ENCODE measurements around the gene CCSAP. TPM values are rescaled to one million over a fixed set of nuclear protein-coding genes. Genes with fewer than 3 reads are reported as not detected.
"Not testable (repeated sequence)": the region's sequence is repeated elsewhere in the genome, so short reads cannot be mapped to it uniquely, and the experiment has no call there.

CCSAP gene
- total RNA-seq = 1.9 TPM

- DNase-seq (ENCODE audit: low spot score) (peak; percentile 67), ATAC-seq (peak; percentile 80)
Observed at GRCh38 chr1:229342656-229343569, at the start of gene CCSAP. CCSAP (minus strand) TSS chr1:229343047; CDS start chr1:229342465, 582 bp downstream.

- no peak for ATAC-seq
- DNase-seq (ENCODE audit: low spot score) = no peak
Observed at GRCh38 chr1:229390130-229390529, 47.3 kb upstream of the CCSAP start.

GRCh38 chr1:229388897-229389580 lies 46.2 kb upstream of the CCSAP start:
- no peak for DNase-seq (ENCODE audit: low spot score)

GRCh38 chr1:229385853-229386456 lies 43.1 kb upstream of the CCSAP start:
- no peak for DNase-seq (ENCODE audit: low spot score)
- no peak for ATAC-seq

More at GRCh38 chr1:229388897-229389580, 46.2 kb upstream of the CCSAP start:
- ATAC-seq = no peak

- no peak for DNase-seq (ENCODE audit: low spot score)
- ATAC-seq = no peak
Observed at GRCh38 chr1:229384822-229385221, 42.0 kb upstream of the CCSAP start.

- ATAC-seq (no peak), DNase-seq (ENCODE audit: low spot score) (no peak)
Observed at GRCh38 chr1:229383961-229384360, 41.1 kb upstream of the CCSAP start.

GRCh38 chr1:229383188-229383587 lies 40.3 kb upstream of the CCSAP start:
- ATAC-seq (no peak), DNase-seq (ENCODE audit: low spot score) (no peak)

- DNase-seq (ENCODE audit: low spot score) (no peak), ATAC-seq (no peak)
Observed at GRCh38 chr1:229381234-229381633, 38.4 kb upstream of the CCSAP start.

GRCh38 chr1:229380536-229381160 lies 37.8 kb upstream of the CCSAP start:
- ATAC-seq (no peak), DNase-seq (ENCODE audit: low spot score) (no peak)

- ATAC-seq = no peak
- no peak for DNase-seq (ENCODE audit: low spot score)
Observed at GRCh38 chr1:229379846-229380245, 37.0 kb upstream of the CCSAP start.

- ATAC-seq (no peak), DNase-seq (ENCODE audit: low spot score) (no peak)
Observed at GRCh38 chr1:229378586-229379367, 35.9 kb upstream of the CCSAP start.

- DNase-seq (ENCODE audit: low spot score); ATAC-seq: not testable (repeated sequence)
Observed at GRCh38 chr1:229378035-229378434, 35.2 kb upstream of the CCSAP start.

GRCh38 chr1:229377429-229377828 lies 34.6 kb upstream of the CCSAP start:
- DNase-seq (ENCODE audit: low spot score) (no peak), ATAC-seq (no peak)

GRCh38 chr1:229376521-229376920 lies 33.7 kb upstream of the CCSAP start:
- ATAC-seq (no peak), DNase-seq (ENCODE audit: low spot score) (no peak)

GRCh38 chr1:229374485-229374884 lies 31.6 kb upstream of the CCSAP start:
- no peak for DNase-seq (ENCODE audit: low spot score)
- no peak for ATAC-seq

GRCh38 chr1:229373395-229373794 lies 30.5 kb upstream of the CCSAP start:
- DNase-seq (ENCODE audit: low spot score) (no peak), ATAC-seq (no peak)

- DNase-seq (ENCODE audit: low spot score) (no peak), ATAC-seq (no peak)
Observed at GRCh38 chr1:229372251-229372650, 29.4 kb upstream of the CCSAP start.

GRCh38 chr1:229371624-229372023 lies 28.8 kb upstream of the CCSAP start:
- DNase-seq (ENCODE audit: low spot score) (no peak), ATAC-seq (no peak)

- DNase-seq (ENCODE audit: low spot score) (no peak), ATAC-seq (no peak)
Observed at GRCh38 chr1:229370601-229371021, 27.8 kb upstream of the CCSAP start.

GRCh38 chr1:229368347-229368746 lies 25.5 kb upstream of the CCSAP start:
- DNase-seq (ENCODE audit: low spot score) (no peak), ATAC-seq (no peak)

Data from left lobe of liver (tissue), 2 donors.